AG09309 (cell line): ENCODE data around the gene CDC27.
"Not testable (repeated sequence)": the region's sequence is repeated elsewhere in the genome, so short reads cannot be mapped to it uniquely, and the experiment has no call there.

Experiments
- DNase-seq: peaks from one replicate; pipeline ENCODE4 v3.0.0-alpha.2; 2010; ENCODE audit warnings: low read depth
- H3K4me3 ChIP-seq: 2 replicates; pipeline ENCODE4 v1.5.1; 2011; ENCODE audit warnings: mild to moderate bottlenecking, low read depth, low read length, moderate library complexity; ENCODE audit not compliant: control insufficient read depth
- CTCF ChIP-seq: IDR thresholded peaks from 2 replicates; pipeline ENCODE4 v1.5.1; 2011; ENCODE audit warnings: mild to moderate bottlenecking, low read depth, low read length, inconsistent platforms; ENCODE audit not compliant: insufficient read depth, control insufficient read depth; ENCODE audit errors: missing control alignments

Gene CDC27

GRCh38 chr17:47189732-47190237, 690 bp upstream of the CDC27 start:
- no peak for TF ChIP-seq CTCF
- no peak for DNase-seq
- peak overlapping the region; percentile 48 for H3K4me3 ChIP-seq

GRCh38 chr17:47188271-47188875, 722 bp downstream of the CDC27 start:
- no peak for TF ChIP-seq CTCF
- H3K4me3 ChIP-seq = peak overlapping the region; percentile 62
- no peak for DNase-seq

- H3K4me3 ChIP-seq = no peak overlapping the region
- no peak for DNase-seq
- no peak for TF ChIP-seq CTCF
These were observed 4.4 kb downstream of the CDC27 start for GRCh38 chr17:47184681-47185080.

GRCh38 chr17:47180988-47181387, 8.1 kb downstream of the CDC27 start:
- not testable (repeated sequence) for H3K4me3 ChIP-seq, DNase-seq

- H3K4me3 ChIP-seq = no peak overlapping the region
- DNase-seq = no peak
- no peak for TF ChIP-seq CTCF
These were observed 8.8 kb downstream of the CDC27 start for GRCh38 chr17:47180337-47180736.

GRCh38 chr17:47179141-47179540, 10.0 kb downstream of the CDC27 start:
- no peak overlapping the region for H3K4me3 ChIP-seq
- no peak for TF ChIP-seq CTCF
- no peak for DNase-seq

- no peak for TF ChIP-seq CTCF
- H3K4me3 ChIP-seq = no peak overlapping the region
- no peak for DNase-seq
These were observed 11.8 kb downstream of the CDC27 start for GRCh38 chr17:47177261-47177660.
